ENCODE results near the gene PTPRN2. TPM values are rescaled to one million over a fixed set of nuclear protein-coding genes. Genes with fewer than 3 reads are reported as not detected.

The PTPRN2 gene
- total and polyA plus RNA-seq, 2 donors (not counting 3 experiments of a cell fraction or from before 2014, with no cell fraction given): 0.62 to 0.88 TPM

DNA sequence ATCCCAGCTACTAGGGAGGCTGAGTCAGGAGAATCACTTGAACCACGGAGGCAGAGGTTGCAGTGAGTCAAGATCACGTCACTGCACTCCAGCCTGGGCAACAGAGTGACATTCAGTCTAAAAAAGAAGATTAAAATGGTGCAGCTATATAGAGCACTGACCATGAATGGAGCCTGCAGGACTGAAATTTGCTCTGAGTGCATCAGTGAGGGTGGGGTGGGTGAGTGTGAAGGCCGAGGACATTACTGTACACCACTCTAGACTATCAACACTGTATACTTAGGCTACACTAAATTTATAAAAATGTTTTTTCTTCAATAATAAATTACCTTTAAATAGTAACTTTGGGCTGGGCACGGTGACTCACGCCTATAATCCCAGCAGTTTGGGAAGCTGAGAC lies 294.7 kb downstream of the PTPRN2 start:
- no peaks in the 10 kb centered on the region for H3K9me1 ChIP-seq (replicated peaks; ENCODE audit: control insufficient read depth, extremely low read depth, insufficient read depth, low read length)
- no peak for DNase-seq (ENCODE audit: low read depth, low spot score)
- no peaks in the 10 kb centered on the region for H3K79me2 ChIP-seq (ENCODE audit: control insufficient read depth, insufficient read depth, low read length)
- peaks cover 3% of the 10 kb centered on the region for H3K9me3 ChIP-seq (replicated peaks; ENCODE audit: control insufficient read depth, insufficient read depth, low read length)
- no peak overlapping the region for H3K4me3 ChIP-seq (replicated peaks in 1 of 3; ENCODE audit: insufficient read depth in 1 of 3, low read depth in 1 of 3, low read length in 3 of 3)
- H3K4me2 ChIP-seq (ENCODE audit: insufficient read depth, low read length): no peak overlapping the region
- no peak for FAIRE-seq
- ChIA-PET POLR2A (no interaction called here), CTCF (no interaction called here)
- no peaks in the 10 kb centered on the region for H4K20me1 ChIP-seq (replicated peaks; ENCODE audit: control insufficient read depth, extremely low read depth, insufficient read depth, low read length)
- H3K9ac ChIP-seq (replicated peaks; ENCODE audit: extremely low read depth, insufficient read depth, low read length): no peak overlapping the region
- no peaks in the 10 kb centered on the region for H3K27me3 ChIP-seq (ENCODE audit: control insufficient read depth in 2 of 2, insufficient read depth in 2 of 2, low read length in 2 of 2)
- H2AFZ ChIP-seq (ENCODE audit: low read depth, low read length): no peak overlapping the region
- H3K36me3 ChIP-seq (ENCODE audit: control insufficient read depth in 2 of 2, extremely low read depth in 1 of 2, insufficient read depth in 2 of 2, low read length in 2 of 2): no peaks in the 10 kb centered on the region
- intact Hi-C loops (cut with micrococcal nuclease): no loop called here
- no peaks in the 10 kb centered on the region for H3K4me1 ChIP-seq (ENCODE audit: control insufficient read depth, extremely low read depth, insufficient read depth, low read length)
- TF ChIP-seq, protein P1, sequence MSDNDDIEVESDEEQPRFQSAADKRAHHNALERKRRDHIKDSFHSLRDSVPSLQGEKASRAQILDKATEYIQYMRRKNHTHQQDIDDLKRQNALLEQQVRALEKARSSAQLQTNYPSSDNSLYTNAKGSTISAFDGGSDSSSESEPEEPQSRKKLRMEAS (IDR thresholded peaks at IDR 0.05; ENCODE audit: insufficient read depth, insufficient read length): no peak
- TF ChIP-seq MYC (IDR thresholded peaks at IDR 0.05; ENCODE audit: low read depth, low read length) (no peak), GATA2 (IDR thresholded peaks at IDR 0.05; ENCODE audit: insufficient read depth, insufficient read length, low read depth, low read length) (no peak), EZH2 (IDR thresholded peaks at IDR 0.05; ENCODE audit: borderline replicate concordance, low read depth, low read length, severe bottlenecking) (no peak), POLR2AphosphoS5 (IDR thresholded peaks at IDR 0.05; ENCODE audit: insufficient read depth, low read depth, low read length) (no peak), JUN (IDR thresholded peaks at IDR 0.05; ENCODE audit: borderline replicate concordance, insufficient read depth, insufficient read length, low read depth) (no peak), POLR2A (IDR thresholded peaks at IDR 0.05; ENCODE audit: low read depth, low read length) (no peak), FOS (IDR thresholded peaks at IDR 0.05; ENCODE audit: borderline replicate concordance, insufficient read depth, low read length) (no peak)
- TF ChIP-seq, protein P2, sequence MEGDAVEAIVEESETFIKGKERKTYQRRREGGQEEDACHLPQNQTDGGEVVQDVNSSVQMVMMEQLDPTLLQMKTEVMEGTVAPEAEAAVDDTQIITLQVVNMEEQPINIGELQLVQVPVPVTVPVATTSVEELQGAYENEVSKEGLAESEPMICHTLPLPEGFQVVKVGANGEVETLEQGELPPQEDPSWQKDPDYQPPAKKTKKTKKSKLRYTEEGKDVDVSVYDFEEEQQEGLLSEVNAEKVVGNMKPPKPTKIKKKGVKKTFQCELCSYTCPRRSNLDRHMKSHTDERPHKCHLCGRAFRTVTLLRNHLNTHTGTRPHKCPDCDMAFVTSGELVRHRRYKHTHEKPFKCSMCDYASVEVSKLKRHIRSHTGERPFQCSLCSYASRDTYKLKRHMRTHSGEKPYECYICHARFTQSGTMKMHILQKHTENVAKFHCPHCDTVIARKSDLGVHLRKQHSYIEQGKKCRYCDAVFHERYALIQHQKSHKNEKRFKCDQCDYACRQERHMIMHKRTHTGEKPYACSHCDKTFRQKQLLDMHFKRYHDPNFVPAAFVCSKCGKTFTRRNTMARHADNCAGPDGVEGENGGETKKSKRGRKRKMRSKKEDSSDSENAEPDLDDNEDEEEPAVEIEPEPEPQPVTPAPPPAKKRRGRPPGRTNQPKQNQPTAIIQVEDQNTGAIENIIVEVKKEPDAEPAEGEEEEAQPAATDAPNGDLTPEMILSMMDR (IDR thresholded peaks at IDR 0.05; ENCODE audit: extremely low read depth in 1 of 2, insufficient read depth in 1 of 2, low read depth in 1 of 2, low read length in 2 of 2): no peak
- no TSS peak for BruUV-seq (replicated peaks)
- no peak overlapping the region for H3K27ac ChIP-seq (ENCODE audit: insufficient read depth, low read depth, low read length)
- dilution Hi-C loops (cut with MboI; ENCODE audit: extremely low pct_ligation_motif_present, low sequenced_read_pairs): no loop called here

Data from endothelial cell of umbilical vein (primary cell).